Astrocyte (in vitro differentiated cells and primary cell): ENCODE data around the gene TFDP3.

Experiments
- CTCF ChIP-seq: IDR thresholded peaks from 2 replicates; pipeline ENCODE4 v1.5.1; 2011; ENCODE audit warnings: low read depth, mild to moderate bottlenecking, inconsistent platforms, low read length, moderate library complexity; ENCODE audit not compliant: insufficient read depth
- EZH2 ChIP-seq: IDR thresholded peaks from 2 replicates; pipeline ENCODE4 v1.6.1; 2012; ENCODE audit warnings: mild to moderate bottlenecking, low read length, inconsistent platforms; ENCODE audit not compliant: insufficient read depth

GRCh38 chrX:133229361-133229760 is 11.2 kb upstream of the TFDP3 start:
- TF ChIP-seq CTCF (no peak), EZH2 (no peak)
